Right renal pelvis (tissue), 4 donors: ENCODE measurements around the gene RBM41. TPM values are rescaled to one million over a fixed set of nuclear protein-coding genes. Genes with fewer than 3 reads are reported as not detected.
A peak's percentile ranks its signal among the peaks of the same experiment; 100 is the strongest.
"Not testable (repeated sequence)": the region's sequence is repeated elsewhere in the genome, so short reads cannot be mapped to it uniquely, and the experiment has no call there.

Experiments
- DNase-seq, 4 donors: peaks; one replicate each; pipeline ENCODE4 v3.0.0-alpha.2; 2013; ENCODE audit warnings: low read depth in 4 of 4, low spot score in 3 of 4, missing footprints in 1 of 4
- polyA plus RNA-seq, 4 donors: library from polyadenylated mRNA; unstranded; fragments of 120-200 nt; gene quantifications; one replicate each; pipeline ENCODE4 v1.2.1, GENCODE V29; 2013; ENCODE audit not compliant: insufficient read length in 4 of 4

The RBM41 gene
- 10 to 100 TPM; 18.8 to 27.0 (median 22.9) TPM for polyA plus RNA-seq

DNA sequence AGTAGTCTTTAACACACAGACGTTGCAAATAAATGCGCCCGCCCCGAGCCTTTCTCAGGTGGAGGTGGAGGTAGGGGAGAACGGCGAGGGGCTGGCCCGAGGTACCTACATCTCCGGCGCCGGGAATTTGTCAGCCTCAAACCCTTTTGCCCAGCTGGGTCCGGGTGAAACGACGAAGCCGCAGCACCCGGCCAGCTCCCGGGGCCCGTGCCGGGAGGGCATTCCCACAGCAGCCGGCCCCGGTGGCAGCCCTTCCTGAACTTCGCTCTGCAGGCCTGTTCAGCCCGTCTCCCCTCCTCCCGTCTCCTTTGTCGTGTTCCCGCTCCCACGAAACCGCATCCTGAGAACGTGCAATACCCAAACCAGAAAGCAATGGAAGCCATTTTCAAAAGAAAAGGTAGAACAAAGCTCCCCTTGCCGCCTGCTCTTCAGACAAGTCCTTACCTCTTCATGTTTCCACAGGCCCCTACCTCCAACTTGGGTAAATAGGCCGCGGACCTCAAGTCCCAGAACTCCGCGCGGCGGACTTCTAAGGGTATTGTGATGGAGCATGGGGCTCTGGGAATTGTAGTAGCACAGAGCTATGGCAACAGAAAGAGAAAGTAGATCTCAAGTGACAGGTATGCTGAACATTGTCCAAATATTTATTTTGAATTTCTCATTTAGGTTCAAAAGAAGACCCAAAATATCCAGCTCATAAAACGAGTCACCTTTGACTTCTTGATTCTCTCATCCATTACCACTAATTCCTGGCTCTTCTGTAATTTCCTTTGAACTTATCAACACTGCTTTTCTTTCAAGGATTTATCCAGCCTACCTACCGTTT, at the start of gene RBM41:
TSS of gene RBM41 (minus strand) at position 501 of the 826 bp plus-strand sequence. CDS start at position 452, 49 bp downstream.
- peak; percentile 45 to 66 (median 60) for DNase-seq

- no peak for DNase-seq
Observed at GRCh38 chrX:107168257-107168656, 49.6 kb upstream of the RBM41 start.

- DNase-seq: no peak
Observed at GRCh38 chrX:107167163-107167921, 48.7 kb upstream of the RBM41 start.

DNA sequence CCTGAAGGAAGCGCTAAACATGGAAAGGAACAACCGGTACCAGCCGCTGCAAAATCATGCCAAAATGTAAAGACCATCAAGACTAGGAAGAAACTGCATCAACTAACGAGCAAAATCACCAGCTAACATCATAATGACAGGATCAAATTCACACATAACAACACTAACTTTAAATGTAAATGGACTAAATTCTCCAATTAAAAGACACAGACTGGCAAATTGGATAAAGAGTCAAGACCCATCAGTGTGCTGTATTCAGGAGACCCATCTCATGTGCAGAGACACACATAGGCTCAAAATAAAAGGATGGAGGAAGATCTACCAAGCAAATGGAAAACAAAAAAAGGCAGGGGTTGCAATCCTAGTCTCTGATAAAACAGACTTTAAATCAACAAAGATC, 39.0 kb upstream of the RBM41 start:
- DNase-seq: not testable (repeated sequence)

- DNase-seq: not testable (repeated sequence)
Observed at GRCh38 chrX:107155621-107156430, 37.2 kb upstream of the RBM41 start.

DNA sequence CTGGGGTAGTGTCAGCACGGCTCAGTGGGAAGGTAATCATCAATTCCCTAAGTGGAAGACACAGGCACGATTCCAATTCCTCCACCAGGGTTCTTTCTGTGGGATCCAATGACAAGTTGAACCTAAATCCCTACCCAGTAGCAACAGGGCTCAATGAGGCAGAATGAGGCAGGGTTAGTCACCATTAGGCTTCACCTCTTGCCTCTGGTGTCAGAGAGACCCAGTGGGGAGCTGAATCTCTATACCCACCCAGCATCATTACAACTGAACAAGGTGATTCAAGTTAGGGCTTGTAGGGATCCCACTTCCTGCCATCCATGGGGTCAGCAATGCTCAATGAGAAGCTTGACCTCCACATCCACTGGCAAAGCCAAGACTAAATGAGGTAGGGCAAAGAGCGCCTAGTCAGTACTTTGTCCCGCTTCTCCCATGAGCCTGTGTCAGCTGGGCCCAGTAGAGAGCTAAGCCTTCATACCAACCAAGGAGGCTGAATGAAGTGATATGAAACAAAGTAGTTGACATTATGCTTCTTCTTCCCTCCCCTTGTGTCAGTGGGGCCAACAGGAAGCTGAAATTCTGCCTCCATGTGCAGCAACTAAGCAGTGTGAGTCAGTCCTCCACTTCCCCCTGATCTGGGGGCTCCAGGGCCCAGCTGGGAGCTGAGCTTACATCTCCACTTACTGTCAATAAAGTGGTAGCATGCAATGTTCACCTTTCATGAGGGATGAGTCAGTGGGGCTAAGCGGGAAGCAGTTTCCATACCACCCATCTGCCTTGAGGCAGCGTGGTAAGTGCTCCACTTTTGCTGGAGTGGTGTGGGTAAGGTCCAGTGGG, 36.4 kb upstream of the RBM41 start:
- DNase-seq: no peak

DNA sequence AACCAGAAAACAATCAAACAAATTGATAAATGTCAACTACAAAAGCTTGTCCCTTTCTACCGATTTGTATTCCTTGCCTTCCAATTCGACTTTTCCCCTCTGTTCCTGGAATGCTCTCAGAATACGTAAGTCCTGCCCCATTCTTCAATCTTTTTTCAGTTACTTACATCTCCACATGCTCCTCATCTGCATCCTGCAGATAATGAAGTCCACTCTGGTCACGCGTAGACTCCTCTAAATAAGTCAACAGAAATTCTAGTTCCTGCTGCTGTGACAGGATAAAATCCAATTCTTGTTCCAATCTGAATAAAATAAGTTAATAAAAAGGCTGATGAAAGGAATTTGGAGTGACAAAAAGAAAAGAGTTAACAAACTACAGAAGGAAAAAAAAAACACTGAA, 34.4 kb upstream of the RBM41 start:
- no peak for DNase-seq

GRCh38 chrX:107146670-107147069, 28.0 kb upstream of the RBM41 start:
- DNase-seq: no peak

DNA sequence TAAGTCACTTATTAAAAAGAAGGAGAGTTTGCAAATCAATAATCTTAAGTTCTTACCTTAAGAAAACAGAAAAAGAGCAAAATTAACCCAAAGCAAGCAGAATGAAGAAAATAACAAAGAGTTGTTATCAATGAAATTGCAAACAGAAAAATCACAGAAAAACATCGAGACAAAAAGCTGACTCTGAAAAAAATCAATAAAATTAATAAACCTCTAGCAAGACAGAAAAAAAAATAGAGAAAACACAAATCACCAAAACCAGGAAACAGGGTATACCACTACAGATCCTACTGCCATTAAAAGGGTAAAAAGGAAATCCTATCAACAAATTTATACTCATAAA, 17.3 kb upstream of the RBM41 start:
- no peak for DNase-seq

DNA sequence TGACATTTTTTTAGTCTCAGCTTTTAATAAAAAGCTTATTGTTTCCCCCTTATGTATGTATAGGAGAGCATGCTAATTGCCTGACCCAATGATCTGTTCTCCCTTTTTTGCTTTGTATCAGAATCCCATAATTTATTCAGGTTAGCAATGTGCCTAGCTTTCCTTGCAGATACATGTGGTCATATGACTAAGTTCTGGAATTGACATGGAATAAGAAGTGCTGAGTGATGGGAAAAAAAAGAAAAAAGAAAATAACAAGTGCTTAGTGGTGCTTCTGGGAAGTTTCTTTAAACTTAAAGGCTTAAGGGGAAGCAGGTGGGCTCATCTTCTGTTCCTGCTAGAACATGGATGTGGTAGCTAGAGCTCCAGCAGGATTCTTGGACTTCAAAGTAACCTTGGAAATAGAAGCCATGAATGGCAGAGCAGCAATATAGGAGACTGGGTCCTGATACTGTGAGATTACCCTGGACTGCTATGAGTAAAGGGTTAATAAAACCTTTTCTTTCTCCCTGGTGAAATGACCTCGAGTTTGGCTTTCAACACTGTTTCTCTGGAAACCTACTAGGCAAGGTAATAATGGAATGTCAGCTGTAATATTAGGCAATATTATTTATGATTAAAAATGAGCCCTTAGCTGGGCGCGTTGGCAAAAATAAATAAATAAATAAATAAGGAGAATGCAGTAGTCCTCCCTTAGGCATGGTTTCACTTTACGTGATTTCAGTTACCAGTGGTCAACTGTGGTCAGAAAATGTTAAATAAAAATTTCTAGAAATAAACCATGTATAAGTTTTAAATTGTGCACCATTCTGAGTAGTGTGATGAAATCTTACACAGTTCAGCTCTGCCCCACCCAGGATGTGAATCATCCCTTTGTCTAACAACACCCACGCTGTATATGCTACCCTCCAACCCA, 16.7 kb upstream of the RBM41 start:
- DNase-seq: no peak

GRCh38 chrX:107123750-107124149, 5.1 kb upstream of the RBM41 start:
- DNase-seq: no peak

- no peak for DNase-seq
Observed at GRCh38 chrX:107119283-107119682, 661 bp upstream of the RBM41 start.

GRCh38 chrX:107117993-107118321, 665 bp downstream of the RBM41 start:
- peak in 2 of 4 donors; percentile 0 to 4 for DNase-seq

- DNase-seq: no peak
Observed at GRCh38 chrX:107107459-107107858, 11.2 kb downstream of the RBM41 start.

GRCh38 chrX:107102980-107103379, 15.6 kb downstream of the RBM41 start:
- no peak for DNase-seq

GRCh38 chrX:107076158-107076557, 42.5 kb downstream of the RBM41 start:
- DNase-seq: no peak

- DNase-seq: not testable (repeated sequence)
Observed at GRCh38 chrX:107057731-107058130, 60.9 kb downstream of the RBM41 start.

DNA sequence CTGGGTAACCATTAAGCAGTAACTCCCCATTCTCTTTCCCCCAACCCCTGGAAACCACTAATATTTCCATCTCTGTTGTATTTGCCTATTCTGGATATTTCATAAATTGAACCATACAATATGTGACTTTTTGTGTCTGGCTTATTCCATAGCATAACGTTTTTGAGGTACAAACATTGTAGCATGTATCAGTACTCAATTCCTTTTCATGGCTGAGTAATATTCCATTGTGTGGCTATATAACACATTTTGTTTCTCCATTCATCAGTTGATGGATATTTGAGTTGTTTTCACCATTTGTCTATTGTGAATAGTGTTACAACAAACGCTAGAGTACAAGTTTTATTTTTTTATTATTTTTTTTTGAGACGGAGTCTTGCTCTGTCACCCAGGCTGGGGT, 63.6 kb downstream of the RBM41 start:
- no peak for DNase-seq

DNA sequence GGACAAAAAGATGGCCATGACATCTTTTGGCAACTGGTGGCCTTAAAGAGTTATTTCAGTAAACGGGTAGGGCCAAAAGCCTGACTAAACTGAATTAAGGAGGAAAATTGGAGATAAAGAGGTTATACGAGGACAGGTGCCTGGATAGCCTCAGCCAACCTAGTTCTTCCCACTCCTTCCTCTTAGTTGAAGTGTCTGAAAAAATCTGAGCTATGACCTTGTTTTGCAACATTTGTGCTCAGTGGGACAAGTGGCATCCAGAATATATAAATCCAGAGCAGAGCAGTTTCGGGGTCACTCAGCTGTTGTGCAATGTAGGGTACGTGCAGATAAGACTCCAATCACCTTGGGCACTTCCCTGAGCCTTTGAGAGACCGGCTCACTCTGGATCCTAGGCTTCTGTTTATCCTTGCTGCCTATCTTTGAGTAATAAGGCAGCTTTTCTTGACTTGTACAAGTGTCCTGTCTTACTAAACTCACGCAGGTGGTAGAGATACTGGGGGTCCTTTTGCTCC, 68.4 kb downstream of the RBM41 start:
- no peak for DNase-seq
